Loucy (cell line): Measurements from ENCODE around the gene DPY19L1.
"Not testable (repeated sequence)": the region's sequence is repeated elsewhere in the genome, so short reads cannot be mapped to it uniquely, and the experiment has no call there.

Experiments used
- H2AFZ ChIP-seq: fragments of 200-600 bp; sonication (generic); 2 replicates; pipeline ENCODE4 v1.6.0; 2016; ENCODE audit warnings: antibody characterized with exemption, mild to moderate bottlenecking, low read length, moderate library complexity
- H3F3A ChIP-seq: fragments of 200-600 bp; 2 replicates; pipeline ENCODE4 v1.6.0; 2016; ENCODE audit warnings: antibody characterized with exemption, low read depth, mild to moderate bottlenecking
- H3K27me3 ChIP-seq: fragments of 200-600 bp; sonication (generic); 2 replicates; pipeline ENCODE4 v1.6.1; 2014; ENCODE audit warnings: low read length, mild to moderate bottlenecking; ENCODE audit not compliant: insufficient read depth, poor library complexity, severe bottlenecking
- H3K36me3 ChIP-seq: fragments of 200-600 bp; sonication (generic); 2 replicates; pipeline ENCODE4 v1.6.1; 2016; ENCODE audit warnings: low read length; ENCODE audit not compliant: insufficient read depth
- H3K4me1 ChIP-seq: fragments of 200-600 bp; sonication (generic); 2 replicates; pipeline ENCODE4 v1.5.1; 2014; ENCODE audit warnings: low read length, mild to moderate bottlenecking; ENCODE audit not compliant: insufficient read depth, poor library complexity, severe bottlenecking
- H3K4me2 ChIP-seq: fragments of 200-600 bp; sonication (generic); 2 replicates; pipeline ENCODE4 v1.6.0; 2014; ENCODE audit warnings: antibody characterized with exemption, low read length, low read depth, mild to moderate bottlenecking; ENCODE audit not compliant: poor library complexity, severe bottlenecking
- H3K4me3 ChIP-seq: fragments of 200-600 bp; sonication (generic); 2 replicates; pipeline ENCODE4 v1.5.1; 2014; ENCODE audit warnings: low read length, mild to moderate bottlenecking, mixed read lengths; ENCODE audit not compliant: poor library complexity, severe bottlenecking
- H3K79me2 ChIP-seq: fragments of 200-600 bp; sonication (generic); 2 replicates; pipeline ENCODE4 v1.6.1; 2014; ENCODE audit warnings: low read length; ENCODE audit not compliant: insufficient read depth
- H3K9ac ChIP-seq: fragments of 200-600 bp; sonication (generic); 2 replicates; pipeline ENCODE4 v1.6.0; 2014; ENCODE audit warnings: mild to moderate bottlenecking, low read depth, low read length, moderate library complexity; ENCODE audit not compliant: poor library complexity, severe bottlenecking
- H3K9me2 ChIP-seq: fragments of 200-600 bp; sonication (generic); replicated peaks from 2 replicates; pipeline ENCODE4 v1.6.1; 2016; ENCODE audit warnings: low read depth, low read length, mixed read lengths
- H3K9me3 ChIP-seq: fragments of 200-600 bp; sonication (generic); 2 replicates; pipeline ENCODE4 v1.6.1; 2014; ENCODE audit warnings: mild to moderate bottlenecking, antibody characterized with exemption, low read length, low read depth; ENCODE audit not compliant: insufficient read depth
- H4K20me1 ChIP-seq: fragments of 200-600 bp; sonication (generic); 2 replicates; pipeline ENCODE4 v1.6.0; 2014; ENCODE audit warnings: antibody characterized with exemption, low read length, mild to moderate bottlenecking; ENCODE audit not compliant: insufficient read depth, poor library complexity, severe bottlenecking
- CTCF ChIP-seq: fragments of 200-600 bp; sonication (generic); conservative IDR thresholded peaks from 2 replicates; pipeline ENCODE4 v1.5.1; 2014; ENCODE audit warnings: mild to moderate bottlenecking, antibody characterized with exemption, low read length
- EZH2phosphoT487 ChIP-seq: fragments of 200-600 bp; IDR thresholded peaks from 2 replicates; pipeline ENCODE4 v1.6.1; 2018; ENCODE audit warnings: antibody characterized with exemption, mild to moderate bottlenecking, moderate library complexity, borderline replicate concordance

Gene DPY19L1

GRCh38 chr7:34879871-34880270, 157.4 kb downstream of the DPY19L1 start:
- Histone ChIP-seq H3K27me3 (no peaks in the 10 kb centered on the region), H3K36me3 (no peaks in the 10 kb centered on the region), H3K9me2 (no peaks in the 10 kb centered on the region), H3K4me1 (no peaks in the 10 kb centered on the region), H4K20me1 (no peaks in the 10 kb centered on the region), H3F3A (no peaks in the 10 kb centered on the region), H3K9ac (no peak overlapping the region), H3K4me3 (no peak overlapping the region), H3K79me2 (no peaks in the 10 kb centered on the region), H3K9me3 (no peaks in the 10 kb centered on the region; the same call in 1 of the 2 replicates), H3K4me2 (no peak overlapping the region), H2AFZ (no peak overlapping the region)
- TF ChIP-seq CTCF (no peak), EZH2phosphoT487 (no peak)

GRCh38 chr7:34878944-34879735, 158.1 kb downstream of the DPY19L1 start:
- not testable (repeated sequence) for H3K27me3 ChIP-seq, H3F3A ChIP-seq, H3K36me3 ChIP-seq, H4K20me1 ChIP-seq, H3K79me2 ChIP-seq, H3K4me2 ChIP-seq, H3K9ac ChIP-seq, H3K4me1 ChIP-seq, H3K9me3 ChIP-seq, H3K4me3 ChIP-seq, H2AFZ ChIP-seq, H3K9me2 ChIP-seq
